ENCODE data around the gene ANKRD34A.
A peak's percentile ranks its signal among the peaks of the same experiment; 100 is the strongest.

Gene ANKRD34A

GRCh38 chr1:145964328-145965118, at the start of gene ANKRD34A, which contains the start of gene POLR3GL:
Gene ANKRD34A (minus strand): TSS chr1:145964575. CDS start chr1:145961759, 2,816 bp downstream.
Gene POLR3GL (plus strand): TSS chr1:145964690. CDS start chr1:145974866, 10,176 bp downstream.
- TF ChIP-seq EZH2 (optimal IDR thresholded peaks at IDR 0.05; ENCODE audit: low read depth, low read length) (no peak), CTCF (IDR thresholded peaks at IDR 0.05; ENCODE audit: low read length) (no peak), EZH2phosphoT487 (IDR thresholded peaks at IDR 0.05; ENCODE audit: low read length) (no peak)
- peak; percentile 98 for DNase-seq
- Histone ChIP-seq H3K4me3 (ENCODE audit: low read length) (peak within 1 kb of the TSS; percentile 76), H3K27me3 (replicated peaks; ENCODE audit: insufficient read depth, low read length) (peaks cover 43% of the 10 kb centered on the region), H3K9me2 (replicated peaks; ENCODE audit: insufficient read depth, low read length) (no peaks in the 10 kb centered on the region), H3K9ac (ENCODE audit: low read length) (peak within 1 kb of the TSS; percentile 54), H3K9me3 (replicated peaks; ENCODE audit: insufficient read depth, low read length) (no peaks in the 10 kb centered on the region), H3F3A (ENCODE audit: insufficient read depth, low read length) (peaks cover 12% of the 10 kb centered on the region; the same call in 1 of the 2 replicates), H3K79me2 (ENCODE audit: low read length) (no peaks in the 10 kb centered on the region), H2AFZ (ENCODE audit: low read length) (peak within 1 kb of the TSS; percentile 79), H3K36me3 (replicated peaks; ENCODE audit: insufficient read depth, low read length) (no peaks in the 10 kb centered on the region), H4K20me1 (ENCODE audit: insufficient read depth, low read length) (no peaks in the 10 kb centered on the region), H3K27ac (ENCODE audit: low read length) (peak within 1 kb of the TSS; percentile 2; the same call in 1 of the 2 replicates), H3K4me1 (ENCODE audit: low read length) (peaks cover 34% of the 10 kb centered on the region), H3K4me2 (ENCODE audit: low read depth, low read length) (peak within 1 kb of the TSS; percentile 63)

GRCh38 chr1:146013559-146013922, 49.2 kb upstream of the ANKRD34A start:
- Histone ChIP-seq H3K4me3 (ENCODE audit: low read length) (no peak overlapping the region), H4K20me1 (ENCODE audit: insufficient read depth, low read length) (no peaks in the 10 kb centered on the region), H3K27ac (ENCODE audit: low read length) (no peak overlapping the region), H3K4me2 (ENCODE audit: low read depth, low read length) (no peak overlapping the region), H3K9me3 (replicated peaks; ENCODE audit: insufficient read depth, low read length) (no peaks in the 10 kb centered on the region), H3K27me3 (replicated peaks; ENCODE audit: insufficient read depth, low read length) (peaks cover 2% of the 10 kb centered on the region; the same call in 1 of the 2 replicates), H3K79me2 (ENCODE audit: low read length) (no peaks in the 10 kb centered on the region), H2AFZ (ENCODE audit: low read length) (no peak overlapping the region), H3K9me2 (replicated peaks; ENCODE audit: insufficient read depth, low read length) (no peaks in the 10 kb centered on the region), H3K9ac (ENCODE audit: low read length) (no peak overlapping the region), H3K4me1 (ENCODE audit: low read length) (0 out of 2 replicates have a peak, but pooled peaks cover 3% of the 10 kb centered on the region), H3K36me3 (replicated peaks; ENCODE audit: insufficient read depth, low read length) (no peaks in the 10 kb centered on the region), H3F3A (ENCODE audit: insufficient read depth, low read length) (no peaks in the 10 kb centered on the region)
- no peak for DNase-seq
- no peak for TF ChIP-seq CTCF (IDR thresholded peaks at IDR 0.05; ENCODE audit: low read length)
- no peak for TF ChIP-seq EZH2 (optimal IDR thresholded peaks at IDR 0.05; ENCODE audit: low read depth, low read length)
- TF ChIP-seq EZH2phosphoT487 (IDR thresholded peaks at IDR 0.05; ENCODE audit: low read length), result no peak

- Histone ChIP-seq H3K27me3 (replicated peaks; ENCODE audit: insufficient read depth, low read length) (no peaks in the 10 kb centered on the region; the same call in 1 of the 2 replicates), H3K79me2 (ENCODE audit: low read length) (no peaks in the 10 kb centered on the region), H3K9me3 (replicated peaks; ENCODE audit: insufficient read depth, low read length) (no peaks in the 10 kb centered on the region), H3K4me3 (ENCODE audit: low read length) (no peak overlapping the region), H3K36me3 (replicated peaks; ENCODE audit: insufficient read depth, low read length) (no peaks in the 10 kb centered on the region), H3K9me2 (replicated peaks; ENCODE audit: insufficient read depth, low read length) (no peaks in the 10 kb centered on the region), H4K20me1 (ENCODE audit: insufficient read depth, low read length) (no peaks in the 10 kb centered on the region), H2AFZ (ENCODE audit: low read length) (no peak overlapping the region), H3K4me2 (ENCODE audit: low read depth, low read length) (no peak overlapping the region), H3K27ac (ENCODE audit: low read length) (no peak overlapping the region), H3K4me1 (ENCODE audit: low read length) (0 out of 2 replicates have a peak, but pooled peaks cover 3% of the 10 kb centered on the region), H3K9ac (ENCODE audit: low read length) (no peak overlapping the region), H3F3A (ENCODE audit: insufficient read depth, low read length) (no peaks in the 10 kb centered on the region)
- peak; percentile 81 for DNase-seq
- TF ChIP-seq CTCF (IDR thresholded peaks at IDR 0.05; ENCODE audit: low read length) (peak; percentile 95), EZH2phosphoT487 (IDR thresholded peaks at IDR 0.05; ENCODE audit: low read length) (no peak)
Measured at GRCh38 chr1:146012703-146013558, 48.6 kb upstream of the ANKRD34A start.

Data from MM.1S (cell line).